Fibroblast of the aortic adventitia (primary cell): Measurements from ENCODE around the gene HS3ST1. TPM values are rescaled to one million over a fixed set of nuclear protein-coding genes. Genes with fewer than 3 reads are reported as not detected.

Experiments
- DNase-seq: peaks from one replicate; pipeline ENCODE4 v3.0.0-alpha.2; 2010; ENCODE audit warnings: low read depth
- H3K4me3 ChIP-seq: 2 replicates; pipeline ENCODE4 v1.5.1; 2011; ENCODE audit warnings: low read depth, mild to moderate bottlenecking, control low read depth, low read length, moderate library complexity
- CTCF ChIP-seq: IDR thresholded peaks from 2 replicates; pipeline ENCODE4 v1.5.1; 2011; ENCODE audit warnings: mild to moderate bottlenecking, low read length, control low read depth, inconsistent platforms; ENCODE audit not compliant: insufficient read depth
- total RNA-seq: library from RNA; depleted of rRNA; stranded (reverse); fragments of >200 nt; gene quantifications from 2 replicates; pipeline ENCODE4 v1.2.3, GENCODE V29; 2012; ENCODE audit warnings: low replicate concordance

Gene HS3ST1
- total RNA-seq, 1 donor = 2.5 TPM

GRCh38 chr4:11428899-11429698, 405 bp upstream of the HS3ST1 start:
- peak; percentile 72 for DNase-seq
- H3K4me3 ChIP-seq = peak overlapping the region; percentile 67
- TF ChIP-seq CTCF = peak; percentile 74

DNA sequence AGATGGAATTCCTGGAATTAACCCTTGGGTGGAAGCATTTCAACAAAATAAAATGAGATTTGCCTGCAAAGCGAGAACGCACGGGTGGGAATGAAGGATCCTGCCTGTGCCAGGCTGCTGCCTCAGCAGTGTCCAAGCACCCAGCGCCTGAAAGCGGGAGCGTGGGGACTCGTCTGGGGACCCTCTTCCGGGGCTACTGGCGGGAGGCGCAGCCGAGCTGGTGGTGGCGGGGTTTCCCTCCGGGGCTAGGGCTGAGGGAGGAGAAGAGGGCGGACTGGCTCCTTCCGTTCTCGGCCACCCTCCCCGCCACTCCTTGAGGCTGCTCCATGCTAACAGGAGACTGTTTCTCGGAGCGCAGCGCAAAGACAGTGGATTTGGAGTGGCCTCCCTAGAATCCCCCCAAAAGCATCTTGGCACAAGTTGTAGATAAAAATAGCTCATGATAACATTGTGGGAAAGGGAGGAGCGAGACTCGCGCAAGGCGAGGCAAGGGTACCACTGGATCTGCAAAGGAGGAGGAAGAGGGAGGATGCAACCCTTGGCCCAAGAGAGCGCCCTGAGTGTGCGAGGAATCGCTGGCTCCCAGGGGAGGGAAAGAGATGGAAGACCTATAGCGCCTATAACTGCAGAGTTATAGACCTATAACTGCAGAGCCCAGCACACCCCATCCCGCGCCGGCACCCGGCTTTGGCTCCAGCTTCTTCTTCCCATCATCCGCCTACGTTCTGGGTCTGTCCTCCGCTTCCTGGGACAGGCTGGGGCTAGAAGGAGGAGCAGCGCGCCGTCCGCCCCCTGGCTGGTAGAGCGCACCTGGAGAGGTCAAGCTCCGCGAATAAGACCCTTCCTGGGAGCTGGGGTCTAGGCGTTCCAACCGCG, 1.3 kb downstream of the HS3ST1 start:
- H3K4me3 ChIP-seq = peak overlapping the region; percentile 67
- TF ChIP-seq CTCF = no peak
- DNase-seq = peak; percentile 24

GRCh38 chr4:11426731-11427120, 2.0 kb downstream of the HS3ST1 start:
- H3K4me3 ChIP-seq = peak overlapping the region; percentile 67
- TF ChIP-seq CTCF = no peak
- DNase-seq = peak; percentile 41

DNA sequence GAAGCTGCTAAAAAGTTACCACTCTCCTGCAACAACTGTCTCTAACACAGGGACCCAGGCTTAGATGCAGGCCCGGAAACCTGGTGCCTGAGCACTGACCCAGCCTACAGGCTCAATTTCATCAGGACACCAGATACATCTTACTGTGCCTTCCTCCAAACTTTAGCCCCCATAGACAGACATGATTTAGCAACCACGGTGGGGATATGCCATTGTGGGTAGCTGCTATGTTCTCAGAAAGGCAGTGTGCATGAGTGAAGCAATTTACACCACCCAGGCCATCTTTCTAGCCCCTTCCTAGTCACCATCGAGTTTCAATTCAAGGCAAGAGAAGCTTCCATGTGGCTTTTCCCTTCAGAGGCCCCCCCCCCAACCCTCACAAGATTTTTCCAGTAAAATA, 2.7 kb downstream of the HS3ST1 start:
- DNase-seq = no peak
- no peak for TF ChIP-seq CTCF
- H3K4me3 ChIP-seq = peak overlapping the region; percentile 2

DNA sequence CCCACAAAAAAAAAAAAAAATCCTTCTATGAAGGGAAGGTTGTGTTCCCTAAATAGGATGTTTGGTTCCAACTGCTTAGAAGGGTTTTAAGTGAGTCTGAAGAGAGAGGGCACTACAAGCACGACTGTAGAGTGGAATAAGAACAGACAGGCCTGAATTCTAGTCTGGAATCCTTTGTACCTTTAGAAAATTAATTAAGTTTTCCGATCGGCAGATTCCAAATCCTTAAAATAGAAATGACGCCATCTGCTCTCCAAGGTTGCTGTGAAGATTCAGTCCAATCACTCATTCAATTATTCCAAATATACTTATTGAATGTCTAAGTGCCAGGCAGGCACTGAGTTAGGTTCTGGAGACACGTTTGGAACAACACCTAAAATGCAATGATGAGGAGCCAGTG, 3.8 kb downstream of the HS3ST1 start:
- no peak for DNase-seq
- TF ChIP-seq CTCF = no peak
- H3K4me3 ChIP-seq = no peak overlapping the region

GRCh38 chr4:11424000-11424399, 4.7 kb downstream of the HS3ST1 start:
- peak; percentile 30 for DNase-seq
- TF ChIP-seq CTCF = peak; percentile 26
- no peak overlapping the region for H3K4me3 ChIP-seq
